IMR-90 (cell line): ENCODE measurements around the gene CD69.

Source experiments
- RCOR1 ChIP-seq: IDR thresholded peaks from 2 replicates; pipeline ENCODE4 v1.6.1; 2012; ENCODE audit warnings: mild to moderate bottlenecking, low read length, improper control_type of control experiment; ENCODE audit not compliant: insufficient replicate concordance
- TF ChIP-seq, protein P1 (sequence below): conservative IDR thresholded peaks from 2 replicates; pipeline ENCODE4 v1.5.1; 2012; ENCODE audit warnings: mild to moderate bottlenecking, low read depth, low read length, improper control_type of control experiment

DNA sequence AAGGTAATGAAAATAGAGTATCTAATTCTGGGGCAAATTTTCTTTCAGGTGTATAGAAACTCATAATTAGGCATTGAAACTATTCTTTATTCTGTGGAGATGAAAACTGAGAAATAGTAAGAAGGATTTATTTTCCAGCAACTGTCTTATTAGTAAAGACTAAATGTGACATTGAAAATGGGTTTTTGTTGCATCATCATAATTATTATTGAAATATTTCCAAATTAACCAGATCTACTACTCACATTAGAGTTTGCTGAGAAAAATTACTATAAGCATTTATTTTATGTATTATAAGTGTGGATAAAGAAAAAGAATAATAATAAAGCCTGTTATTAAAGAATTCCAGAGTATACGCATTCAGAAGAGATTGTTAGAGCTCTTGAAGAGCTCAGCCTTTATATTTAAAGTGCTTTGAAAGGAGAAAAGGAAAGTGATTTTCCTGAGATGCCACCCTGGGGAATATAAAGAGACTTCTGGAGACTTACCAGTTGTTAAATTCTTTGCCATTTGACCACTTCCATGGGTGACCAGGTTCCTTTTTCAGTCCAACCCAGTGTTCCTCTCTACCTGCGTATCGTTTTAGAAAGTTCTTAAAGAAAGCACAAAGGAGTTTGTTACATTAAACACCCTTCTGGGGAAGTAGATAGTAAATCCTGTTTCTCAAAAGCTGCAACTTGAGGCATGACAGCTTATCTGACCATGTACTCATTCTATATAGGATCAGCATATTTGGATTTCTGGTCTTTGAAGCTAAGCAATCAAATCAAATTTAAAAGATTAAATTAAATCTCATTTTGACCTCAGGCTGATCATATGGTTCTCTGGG lies 6.4 kb downstream of the CD69 start:
- TF ChIP-seq, protein P1, sequence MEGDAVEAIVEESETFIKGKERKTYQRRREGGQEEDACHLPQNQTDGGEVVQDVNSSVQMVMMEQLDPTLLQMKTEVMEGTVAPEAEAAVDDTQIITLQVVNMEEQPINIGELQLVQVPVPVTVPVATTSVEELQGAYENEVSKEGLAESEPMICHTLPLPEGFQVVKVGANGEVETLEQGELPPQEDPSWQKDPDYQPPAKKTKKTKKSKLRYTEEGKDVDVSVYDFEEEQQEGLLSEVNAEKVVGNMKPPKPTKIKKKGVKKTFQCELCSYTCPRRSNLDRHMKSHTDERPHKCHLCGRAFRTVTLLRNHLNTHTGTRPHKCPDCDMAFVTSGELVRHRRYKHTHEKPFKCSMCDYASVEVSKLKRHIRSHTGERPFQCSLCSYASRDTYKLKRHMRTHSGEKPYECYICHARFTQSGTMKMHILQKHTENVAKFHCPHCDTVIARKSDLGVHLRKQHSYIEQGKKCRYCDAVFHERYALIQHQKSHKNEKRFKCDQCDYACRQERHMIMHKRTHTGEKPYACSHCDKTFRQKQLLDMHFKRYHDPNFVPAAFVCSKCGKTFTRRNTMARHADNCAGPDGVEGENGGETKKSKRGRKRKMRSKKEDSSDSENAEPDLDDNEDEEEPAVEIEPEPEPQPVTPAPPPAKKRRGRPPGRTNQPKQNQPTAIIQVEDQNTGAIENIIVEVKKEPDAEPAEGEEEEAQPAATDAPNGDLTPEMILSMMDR, result no peak
- no peak for TF ChIP-seq RCOR1
